Panc1 (cell line): ENCODE measurements around the gene MYO6.

ENCODE experiments used
- CTCF ChIP-seq: fragments of 450-650 bp; IDR thresholded peaks from 2 replicates; pipeline ENCODE4 v1.5.1; 2017; ENCODE audit warnings: mild to moderate bottlenecking
- POLR2AphosphoS5 ChIP-seq: IDR thresholded peaks from 2 replicates; pipeline ENCODE4 v1.6.1; 2012; ENCODE audit warnings: mild to moderate bottlenecking, low read depth, low read length, moderate library complexity
- REST ChIP-seq, 2 experiments: IDR thresholded peaks; 2 replicates each; pipeline ENCODE4 v1.6.1; 2011 to 2012; ENCODE audit warnings: low read depth in 2 of 2, control low read depth in 1 of 2, low read length in 1 of 2, mild to moderate bottlenecking in 1 of 2, moderate library complexity in 1 of 2; ENCODE audit not compliant: insufficient read depth in 1 of 2

- no peak for TF ChIP-seq REST (IDR thresholded peaks at IDR 0.05; ENCODE audit: insufficient read depth in 1 of 2, low read depth in 2 of 2, low read length in 1 of 2)
- no peak for TF ChIP-seq CTCF
- TF ChIP-seq POLR2AphosphoS5 = no peak
Measured at GRCh38 chr6:75802366-75802765, 53.3 kb downstream of the MYO6 start.
